Omental fat pad (tissue), 4 donors: Measurements from ENCODE around the gene SLC31A1. TPM values are rescaled to one million over a fixed set of nuclear protein-coding genes. Genes with fewer than 3 reads are reported as not detected.
"Not testable (repeated sequence)": the region's sequence is repeated elsewhere in the genome, so short reads cannot be mapped to it uniquely, and the experiment has no call there.

ENCODE experiments used
- ATAC-seq: fragments of 150-250 bp; one replicate; pipeline ENCODE4 v1.9.1; 2016; ENCODE audit warnings: mild to moderate bottlenecking, moderate library complexity; ENCODE audit not compliant: low FRiP score
- DNase-seq: peaks from one replicate; pipeline ENCODE4 v3.0.0-alpha.2; 2019; ENCODE audit warnings: low spot score
- CTCF ChIP-seq, 3 donors: fragments of 450-650 bp; IDR thresholded peaks; one replicate each; pipeline ENCODE4 v1.5.1; 2016 to 2017; ENCODE audit warnings: antibody characterized with exemption in 3 of 3, mild to moderate bottlenecking in 3 of 3, moderate library complexity in 2 of 3
- total RNA-seq, 4 donors: library from RNA; depleted of rRNA; stranded (reverse); fragments of >200 nt; gene quantifications; one replicate each; pipeline ENCODE4 v1.1.0, GENCODE V29; 2016

The SLC31A1 gene
- total RNA-seq, 4 donors from 2014 or later: 11.2 to 26.7 (median 18.6) TPM

- DNase-seq (no peak), ATAC-seq (no peak)
- TF ChIP-seq CTCF (IDR thresholded peaks at IDR 0.05): no peak
Observed at GRCh38 chr9:113231701-113232100, 10.4 kb downstream of the SLC31A1 start.

GRCh38 chr9:113235701-113236255 lies 14.4 kb downstream of the SLC31A1 start:
- ATAC-seq, DNase-seq: not testable (repeated sequence)

GRCh38 chr9:113237026-113237425 lies 15.7 kb downstream of the SLC31A1 start:
- TF ChIP-seq CTCF (IDR thresholded peaks at IDR 0.05): no peak
- no peak for ATAC-seq
- DNase-seq: no peak

- TF ChIP-seq CTCF (IDR thresholded peaks at IDR 0.05): no peak
- no peak for DNase-seq
- ATAC-seq: no peak
Observed at GRCh38 chr9:113238202-113238858, 17.0 kb downstream of the SLC31A1 start.

GRCh38 chr9:113238859-113239232 lies 17.5 kb downstream of the SLC31A1 start:
- no peak for TF ChIP-seq CTCF (IDR thresholded peaks at IDR 0.05)
- ATAC-seq: no peak
- no peak for DNase-seq

GRCh38 chr9:113241161-113241560 lies 19.8 kb downstream of the SLC31A1 start:
- TF ChIP-seq CTCF (IDR thresholded peaks at IDR 0.05): no peak
- no peak for DNase-seq

GRCh38 chr9:113244556-113244955 lies 23.2 kb downstream of the SLC31A1 start:
- no peak for DNase-seq
- no peak for ATAC-seq
- no peak for TF ChIP-seq CTCF (IDR thresholded peaks at IDR 0.05)

More at GRCh38 chr9:113241161-113241560, 19.8 kb downstream of the SLC31A1 start:
- ATAC-seq: no peak
